IPS DF 4.7 (cell line): Measurements from ENCODE around the gene UBTD1.
"Not testable (repeated sequence)": the region's sequence is repeated elsewhere in the genome, so short reads cannot be mapped to it uniquely, and the experiment has no call there.

Source experiments
- DNase-seq: peaks from one replicate; pipeline ENCODE4 v3.0.0-alpha.2; 2013; ENCODE audit warnings: low spot score; ENCODE audit errors: extremely low read depth

Gene UBTD1

GRCh38 chr10:97538411-97538810, 39.7 kb downstream of the UBTD1 start:
- DNase-seq: no peak

- no peak for DNase-seq
Measured at GRCh38 chr10:97538839-97539238, 40.1 kb downstream of the UBTD1 start.

GRCh38 chr10:97539523-97540200, 40.9 kb downstream of the UBTD1 start:
- DNase-seq: no peak

- DNase-seq: no peak
Measured at GRCh38 chr10:97540669-97541500, 42.2 kb downstream of the UBTD1 start.

- no peak for DNase-seq
Measured at GRCh38 chr10:97542169-97543024, 43.7 kb downstream of the UBTD1 start.

GRCh38 chr10:97543025-97543546, 44.4 kb downstream of the UBTD1 start:
- DNase-seq: no peak

GRCh38 chr10:97546456-97547270, 47.9 kb downstream of the UBTD1 start:
- DNase-seq: no peak

GRCh38 chr10:97547271-97547600, 48.5 kb downstream of the UBTD1 start:
- DNase-seq: no peak

GRCh38 chr10:97547962-97548361, 49.2 kb downstream of the UBTD1 start:
- no peak for DNase-seq

- no peak for DNase-seq
Measured at GRCh38 chr10:97548828-97549455, 50.2 kb downstream of the UBTD1 start.

- no peak for DNase-seq
Measured at GRCh38 chr10:97549587-97550322, 51.0 kb downstream of the UBTD1 start.

- DNase-seq: no peak
Measured at GRCh38 chr10:97550336-97551149, 51.8 kb downstream of the UBTD1 start.

GRCh38 chr10:97551271-97551670, 52.5 kb downstream of the UBTD1 start:
- DNase-seq: no peak

GRCh38 chr10:97553575-97554031, 54.9 kb downstream of the UBTD1 start:
- DNase-seq: no peak

- DNase-seq: not testable (repeated sequence)
Measured at GRCh38 chr10:97554336-97554735, 55.6 kb downstream of the UBTD1 start.

GRCh38 chr10:97555541-97555940, 56.8 kb downstream of the UBTD1 start:
- not testable (repeated sequence) for DNase-seq

- not testable (repeated sequence) for DNase-seq
Measured at GRCh38 chr10:97560731-97561381, 62.1 kb downstream of the UBTD1 start.

- DNase-seq: not testable (repeated sequence)
Measured at GRCh38 chr10:97561386-97562077, 62.8 kb downstream of the UBTD1 start.
